Measurements from ENCODE around the gene OR2A12.
"Not testable (repeated sequence)": the region's sequence is repeated elsewhere in the genome, so short reads cannot be mapped to it uniquely, and the experiment has no call there.

The OR2A12 gene, protein sequence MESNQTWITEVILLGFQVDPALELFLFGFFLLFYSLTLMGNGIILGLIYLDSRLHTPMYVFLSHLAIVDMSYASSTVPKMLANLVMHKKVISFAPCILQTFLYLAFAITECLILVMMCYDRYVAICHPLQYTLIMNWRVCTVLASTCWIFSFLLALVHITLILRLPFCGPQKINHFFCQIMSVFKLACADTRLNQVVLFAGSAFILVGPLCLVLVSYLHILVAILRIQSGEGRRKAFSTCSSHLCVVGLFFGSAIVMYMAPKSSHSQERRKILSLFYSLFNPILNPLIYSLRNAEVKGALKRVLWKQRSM

DNA sequence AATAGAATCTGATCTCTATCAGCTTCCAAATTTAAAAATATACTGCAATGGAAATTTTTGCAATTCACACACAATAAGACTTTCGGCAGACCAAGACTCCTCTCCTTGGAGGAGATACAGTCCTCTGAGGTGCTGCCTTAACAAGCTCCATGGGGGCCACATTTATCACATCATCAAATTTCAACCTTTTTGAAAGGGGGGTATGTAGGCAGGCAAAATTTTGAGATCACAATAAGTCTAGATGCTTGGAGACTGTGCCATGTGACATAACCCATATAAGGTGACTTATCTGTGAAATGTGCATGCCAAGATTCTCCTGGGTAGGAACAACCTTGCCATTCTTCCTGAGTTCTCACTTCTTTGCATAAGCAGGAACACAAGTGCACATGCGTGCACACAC lies at the start of gene OR2A12:
Gene OR2A12 (plus strand): TSS at position 301 of the 400 bp plus-strand sequence. CDS start 8,830 bp downstream, outside the sequence.
- no peak for DNase-seq

- no peak for DNase-seq
Observed at GRCh38 chr7:144036302-144036885, 49.7 kb upstream of the OR2A12 start.

DNA sequence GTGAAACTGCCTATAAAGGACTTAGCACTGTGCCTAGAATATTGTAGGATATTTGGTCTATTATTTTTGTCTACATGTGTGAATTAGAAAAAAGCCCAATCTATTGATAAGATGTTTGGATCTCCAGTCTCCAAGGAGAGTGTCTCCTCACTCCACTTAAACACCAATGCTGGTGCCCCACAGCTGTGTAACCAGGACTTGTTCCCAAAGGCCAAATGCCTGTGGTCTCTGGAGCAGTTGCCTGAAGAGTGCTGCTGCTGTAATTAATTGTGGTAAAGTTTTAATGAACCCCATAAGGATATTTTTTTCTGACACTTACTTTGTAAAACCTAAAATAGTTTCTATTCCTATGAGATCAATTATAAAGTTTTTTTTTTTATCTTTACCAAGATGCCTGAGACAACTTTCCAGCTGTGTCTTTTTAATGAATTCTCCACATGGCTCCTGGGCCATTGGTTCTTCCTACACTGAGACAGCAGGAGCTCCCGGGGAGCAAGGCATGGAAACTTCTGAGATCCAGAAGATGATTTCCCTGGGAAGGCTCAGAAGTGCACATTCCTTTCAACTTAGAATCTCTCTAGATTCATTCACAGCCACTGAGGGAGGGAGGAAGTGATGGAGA lies 48.6 kb upstream of the OR2A12 start:
- no peak for DNase-seq

GRCh38 chr7:144038887-144039286 lies 47.2 kb upstream of the OR2A12 start:
- DNase-seq = no peak

GRCh38 chr7:144048648-144049047 lies 37.4 kb upstream of the OR2A12 start, which contains the start of gene OR2A5:
Gene OR2A5 (plus strand): TSS chr7:144048948. CDS start chr7:144050402, 1,454 bp downstream.
- no peak for DNase-seq

- no peak for DNase-seq
Observed at GRCh38 chr7:144049491-144049890, 36.6 kb upstream of the OR2A12 start.

DNA sequence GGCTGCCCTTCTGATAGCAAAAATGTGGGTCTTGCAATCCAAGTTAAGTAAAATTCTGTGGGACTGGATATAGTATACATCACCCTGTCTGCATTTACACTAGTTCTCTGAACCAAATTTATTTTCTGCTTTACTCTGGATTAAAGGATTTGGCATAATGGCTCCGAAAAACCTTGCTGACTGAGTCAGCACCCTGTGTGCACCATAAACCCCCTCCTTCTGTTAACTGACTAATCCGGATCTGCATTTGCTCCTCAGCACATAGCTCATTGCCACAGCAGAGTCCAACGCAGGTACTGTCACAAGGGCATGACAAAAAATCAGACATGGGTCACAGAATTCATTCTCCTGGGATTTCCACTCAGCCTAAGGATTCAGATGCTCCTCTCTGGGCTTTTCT lies 36.0 kb upstream of the OR2A12 start:
- DNase-seq = no peak

- DNase-seq = not testable (repeated sequence)
Observed at GRCh38 chr7:144050884-144051283, 35.2 kb upstream of the OR2A12 start.

DNA sequence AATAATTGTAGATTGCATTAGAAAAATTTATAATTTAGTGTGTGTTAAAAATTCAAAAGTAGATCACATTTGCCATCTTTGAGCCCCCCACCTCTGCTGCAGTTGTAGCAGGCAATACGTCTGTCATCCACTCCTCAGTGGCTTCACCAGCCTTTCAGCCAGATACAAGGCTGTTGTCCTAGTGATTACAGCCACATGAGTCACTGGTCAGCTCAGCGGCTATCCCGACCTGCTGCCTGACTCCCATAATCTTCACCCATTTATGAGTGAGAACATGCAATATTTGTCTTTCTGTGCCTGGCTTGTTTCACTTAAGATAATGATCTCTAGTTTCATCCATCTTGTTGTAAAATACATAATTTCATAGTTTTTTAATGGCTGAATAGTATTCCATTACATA lies 28.1 kb upstream of the OR2A12 start:
- no peak for DNase-seq

DNA sequence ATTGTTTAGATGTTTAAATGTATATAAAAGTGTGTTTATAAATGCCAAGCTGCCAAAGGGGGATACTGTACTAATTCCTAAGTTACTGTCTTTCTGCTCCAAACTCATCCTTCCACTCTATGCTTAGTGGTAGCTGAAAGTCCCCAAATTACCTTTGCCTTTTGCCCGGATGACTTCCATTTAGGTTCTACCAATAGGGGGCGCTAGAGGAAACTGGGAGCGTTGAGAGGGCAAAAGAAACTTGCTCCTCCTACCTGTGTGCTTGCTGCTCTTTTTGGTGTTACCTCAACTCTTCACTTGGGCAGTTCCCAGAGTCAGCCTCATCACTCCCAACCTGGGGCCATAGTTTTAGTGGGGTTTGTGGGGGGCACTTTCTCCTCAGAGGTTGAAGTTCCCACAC lies 22.4 kb upstream of the OR2A12 start:
- DNase-seq = no peak

GRCh38 chr7:144069511-144069910 lies 16.6 kb upstream of the OR2A12 start, which contains the start of gene OR2A25:
Gene OR2A25 (plus strand): TSS chr7:144069811. CDS start chr7:144074220, 4,409 bp downstream.
- no peak for DNase-seq

- no peak for DNase-seq
Observed at GRCh38 chr7:144069953-144070352, 16.1 kb upstream of the OR2A12 start.

DNA sequence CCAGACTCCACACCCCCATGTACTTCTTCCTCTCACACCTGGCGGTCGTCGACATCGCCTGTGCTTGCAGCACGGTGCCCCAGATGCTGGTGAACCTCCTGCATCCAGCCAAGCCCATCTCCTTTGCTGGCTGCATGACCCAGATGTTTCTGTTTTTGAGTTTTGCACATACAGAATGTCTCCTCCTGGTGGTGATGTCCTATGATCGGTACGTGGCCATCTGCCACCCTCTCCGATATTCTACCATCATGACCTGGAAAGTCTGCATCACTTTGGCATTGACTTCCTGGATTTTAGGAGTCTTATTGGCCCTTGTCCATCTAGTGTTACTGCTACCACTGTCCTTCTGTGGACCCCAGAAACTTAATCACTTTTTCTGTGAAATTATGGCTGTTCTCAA lies 11.7 kb upstream of the OR2A12 start:
- DNase-seq = no peak

DNA sequence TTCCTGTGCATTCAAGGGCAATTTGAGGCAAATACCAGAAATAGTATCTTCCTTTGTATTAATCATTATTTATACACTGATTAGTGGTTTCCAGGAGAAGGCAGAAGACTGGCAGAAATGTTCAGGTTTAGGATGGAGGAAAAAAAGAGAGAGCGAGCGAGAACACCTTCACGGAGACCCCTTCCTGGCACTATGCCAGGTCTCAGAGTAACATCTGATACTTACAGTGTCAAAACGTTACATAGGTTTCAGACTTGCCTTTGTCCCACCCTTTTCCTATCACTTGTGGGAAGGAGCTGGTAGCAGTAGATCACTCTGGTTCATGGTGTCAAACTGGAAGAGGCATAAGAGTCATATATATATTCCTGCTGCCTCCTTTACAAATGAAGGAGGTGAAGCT lies 652 bp downstream of the OR2A12 start:
- no peak for DNase-seq

GRCh38 chr7:144087230-144087629 lies 1.2 kb downstream of the OR2A12 start:
- DNase-seq = no peak

- DNase-seq = no peak
Observed at GRCh38 chr7:144090667-144091066, 4.6 kb downstream of the OR2A12 start.

DNA sequence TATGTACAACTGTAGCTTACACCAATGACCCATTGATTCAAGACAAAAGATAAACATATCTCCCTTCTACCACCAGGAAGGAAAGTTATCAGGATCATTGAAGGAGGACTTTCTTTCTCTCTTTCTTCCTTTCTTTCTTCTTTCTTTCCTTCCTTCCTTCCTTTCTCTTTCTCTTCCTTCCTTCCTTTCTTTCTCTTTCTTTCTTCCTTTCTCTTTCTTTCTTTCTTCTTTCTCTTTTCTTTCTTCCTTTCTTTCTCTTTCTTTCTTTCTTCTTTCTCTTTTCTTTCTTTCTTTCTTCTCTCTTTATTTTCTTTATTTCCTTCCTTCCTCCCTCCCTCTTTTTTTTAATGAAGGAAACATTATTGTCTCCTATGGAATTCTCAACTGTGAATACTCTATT lies 12.7 kb downstream of the OR2A12 start:
- DNase-seq = no peak

DNA sequence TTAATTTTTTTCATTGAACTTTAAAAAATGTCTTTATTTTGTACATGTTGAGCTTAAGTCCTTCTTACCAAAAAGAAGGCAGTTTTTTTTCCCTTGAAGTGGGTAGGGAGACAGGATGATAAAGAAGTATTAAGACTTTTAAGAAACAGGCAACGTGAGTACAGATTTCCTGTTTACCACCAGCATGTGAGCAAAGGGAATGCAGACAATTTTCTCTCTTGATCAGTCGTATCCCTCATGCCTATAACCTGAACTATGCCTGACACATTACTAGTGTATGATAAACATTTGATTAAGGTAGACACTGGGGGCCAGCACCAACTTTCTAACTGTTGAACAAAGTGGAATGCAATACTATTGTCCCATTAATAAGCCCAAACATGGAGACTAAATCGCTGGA lies 14.5 kb downstream of the OR2A12 start:
- DNase-seq = no peak

- DNase-seq = no peak
Observed at GRCh38 chr7:144102041-144102440, 16.0 kb downstream of the OR2A12 start.

- DNase-seq = no peak
Observed at GRCh38 chr7:144105211-144105610, 19.1 kb downstream of the OR2A12 start.

- DNase-seq = no peak
Observed at GRCh38 chr7:144109283-144109682, 23.2 kb downstream of the OR2A12 start, which contains the start of gene OR2A2. Gene OR2A2 (plus strand): TSS chr7:144109583. CDS start chr7:144109583, 0 bp downstream.

DNA sequence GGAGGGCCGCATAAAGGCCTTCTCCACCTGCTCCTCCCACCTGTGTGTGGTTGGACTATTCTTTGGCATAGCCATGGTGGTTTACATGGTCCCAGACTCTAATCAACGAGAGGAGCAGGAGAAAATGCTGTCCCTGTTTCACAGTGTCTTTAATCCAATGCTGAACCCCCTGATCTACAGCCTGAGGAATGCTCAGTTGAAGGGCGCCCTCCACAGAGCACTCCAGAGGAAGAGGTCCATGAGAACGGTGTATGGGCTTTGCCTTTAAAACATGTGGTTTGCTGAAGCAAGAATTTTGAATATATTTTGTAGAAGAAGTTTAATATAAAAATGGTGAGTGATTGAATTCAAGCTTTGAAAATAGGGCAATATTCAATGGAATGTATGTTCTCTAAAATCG lies 24.2 kb downstream of the OR2A12 start:
- DNase-seq = no peak

DNA sequence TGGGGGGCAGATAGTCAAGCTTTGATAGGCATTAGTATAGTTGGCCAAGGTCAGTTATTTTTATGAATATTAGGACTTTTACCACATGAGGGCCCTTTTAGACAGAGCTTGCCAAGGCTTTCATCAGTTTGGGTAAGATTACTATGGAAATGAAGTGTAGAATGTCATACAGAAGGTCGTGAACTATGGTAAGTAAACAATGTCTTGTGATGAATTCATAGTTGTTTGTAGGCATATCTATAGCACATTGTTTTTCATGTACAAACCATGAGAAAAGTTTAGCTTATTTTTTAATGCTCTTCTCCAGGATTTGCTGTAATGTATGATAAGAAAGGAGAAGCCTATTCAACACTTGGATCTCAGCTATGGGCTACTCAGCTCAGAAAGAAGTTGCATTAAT lies 27.6 kb downstream of the OR2A12 start:
- DNase-seq = no peak

Data from amygdala (tissue), 56 donors.